ENCODE results near the gene TEX52.

TEX52 gene

DNA sequence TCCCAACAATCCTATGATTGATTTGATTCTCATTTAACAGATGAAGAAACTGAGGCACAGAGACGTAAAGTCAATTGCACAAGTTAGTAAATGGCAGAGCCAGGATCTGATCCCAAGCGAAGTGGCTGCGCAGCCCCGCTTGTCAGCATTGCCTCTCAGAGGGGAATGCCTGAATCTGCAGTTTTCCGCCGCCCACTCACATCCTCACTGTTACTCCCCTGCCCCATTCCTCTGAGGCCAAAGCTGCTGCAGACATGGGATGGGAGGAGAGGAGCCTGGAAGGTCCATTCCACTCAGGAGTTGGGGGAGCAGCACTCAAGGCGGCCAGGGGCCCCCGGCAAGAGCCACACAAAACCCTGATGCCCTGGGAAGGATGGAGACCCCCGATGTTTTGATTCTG, 23.0 kb downstream of the TEX52 start:
- no peak for DNase-seq (ENCODE audit: low read depth in 2 of 3, low spot score in 1 of 3)

GRCh38 chr12:2833327-2833726, 23.5 kb downstream of the TEX52 start:
- no peak for DNase-seq (ENCODE audit: low read depth in 2 of 3, low spot score in 1 of 3)

GRCh38 chr12:2832550-2833127, 24.2 kb downstream of the TEX52 start:
- no peak for DNase-seq (ENCODE audit: low read depth in 2 of 3, low spot score in 1 of 3)

- DNase-seq (ENCODE audit: low read depth in 2 of 3, low spot score in 1 of 3): no peak
Measured at GRCh38 chr12:2829275-2829674, 27.6 kb downstream of the TEX52 start.

GRCh38 chr12:2826721-2827515, 29.9 kb downstream of the TEX52 start:
- DNase-seq (ENCODE audit: low read depth in 2 of 3, low spot score in 1 of 3): no peak

GRCh38 chr12:2826036-2826435, 30.8 kb downstream of the TEX52 start:
- no peak for DNase-seq (ENCODE audit: low read depth in 2 of 3, low spot score in 1 of 3)

DNA sequence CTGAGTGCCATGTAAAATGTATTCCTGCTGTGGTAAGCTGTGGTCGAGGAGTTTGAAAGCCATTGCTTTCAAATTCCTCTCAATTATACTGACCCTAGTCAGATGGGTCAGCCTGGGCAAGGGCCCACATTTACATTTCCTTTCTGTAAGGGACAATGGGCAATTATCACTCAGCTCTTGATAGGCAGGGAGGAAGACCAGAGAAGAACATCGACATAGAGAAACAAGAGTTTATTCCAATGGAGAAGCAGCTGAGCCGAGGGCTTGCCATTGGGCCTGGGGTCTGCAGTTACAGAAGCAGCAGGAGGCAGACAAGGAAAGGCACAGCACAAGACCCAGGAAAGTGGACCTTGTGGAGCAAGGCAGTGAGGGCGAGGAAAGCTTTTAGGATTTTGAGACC, 31.7 kb downstream of the TEX52 start:
- no peak for DNase-seq (ENCODE audit: low read depth in 2 of 3, low spot score in 1 of 3)

GRCh38 chr12:2824541-2824940, 32.3 kb downstream of the TEX52 start:
- DNase-seq (ENCODE audit: low read depth in 2 of 3, low spot score in 1 of 3): no peak

GRCh38 chr12:2823483-2823882, 33.4 kb downstream of the TEX52 start:
- DNase-seq (ENCODE audit: low read depth in 2 of 3, low spot score in 1 of 3): no peak

- no peak for DNase-seq (ENCODE audit: low read depth in 2 of 3, low spot score in 1 of 3)
Measured at GRCh38 chr12:2820432-2820831, 36.4 kb downstream of the TEX52 start.

GRCh38 chr12:2819810-2820209, 37.0 kb downstream of the TEX52 start:
- DNase-seq (ENCODE audit: low read depth in 2 of 3, low spot score in 1 of 3): no peak

GRCh38 chr12:2813214-2814185, 43.3 kb downstream of the TEX52 start:
- DNase-seq (ENCODE audit: low read depth in 2 of 3, low spot score in 1 of 3): peak; percentile 27 to 49 (median 38)

GRCh38 chr12:2812290-2813213, 44.3 kb downstream of the TEX52 start, which contains the start of gene ITFG2:
Gene ITFG2, plus strand, starts transcription at chr12:2812668. Its CDS starts 93 bp downstream, at chr12:2812761.
- peak; percentile 92 to 95 (median 93) for DNase-seq (ENCODE audit: low read depth in 2 of 3, low spot score in 1 of 3)

DNA sequence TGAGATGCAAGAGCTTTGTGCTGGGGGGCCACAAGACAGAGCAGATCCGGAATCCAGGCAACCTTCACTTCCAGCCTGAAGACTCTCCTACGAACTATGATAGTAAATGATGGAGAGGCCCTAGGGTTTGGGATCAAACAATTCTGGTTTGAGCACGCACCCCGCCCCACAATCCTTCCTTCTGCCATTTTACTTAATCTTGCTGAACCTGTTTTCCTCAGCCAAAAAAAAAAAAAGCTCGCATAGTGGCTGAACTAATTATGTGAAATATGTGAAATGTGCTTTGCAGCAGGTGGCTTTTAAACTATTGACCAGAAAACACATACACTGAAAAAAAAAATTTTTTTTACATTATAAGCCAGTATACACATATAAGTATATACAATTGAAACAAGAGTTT, 45.0 kb downstream of the TEX52 start:
- DNase-seq (ENCODE audit: low read depth in 2 of 3, low spot score in 1 of 3): no peak

DNA sequence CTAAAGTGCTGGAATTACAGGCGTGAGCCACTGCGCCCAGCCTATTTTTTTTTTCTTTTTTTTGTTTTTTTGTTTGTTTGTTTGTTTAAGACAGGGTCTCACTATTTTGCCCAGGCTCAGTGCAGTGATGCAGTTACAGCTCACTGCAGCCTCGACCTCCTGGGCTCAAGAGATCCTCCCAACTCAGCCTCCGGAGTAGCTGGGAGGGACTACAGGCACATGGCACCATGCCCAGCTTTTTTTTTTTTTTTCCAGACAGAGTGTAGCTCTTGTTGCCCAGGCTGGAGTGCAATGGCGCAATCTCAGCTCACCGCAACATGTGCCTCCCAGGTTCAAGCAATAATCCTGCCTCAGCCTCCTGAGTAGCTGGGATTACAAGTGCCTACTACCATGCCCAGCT, 50.1 kb downstream of the TEX52 start:
- no peak for DNase-seq (ENCODE audit: low read depth in 2 of 3, low spot score in 1 of 3)

DNA sequence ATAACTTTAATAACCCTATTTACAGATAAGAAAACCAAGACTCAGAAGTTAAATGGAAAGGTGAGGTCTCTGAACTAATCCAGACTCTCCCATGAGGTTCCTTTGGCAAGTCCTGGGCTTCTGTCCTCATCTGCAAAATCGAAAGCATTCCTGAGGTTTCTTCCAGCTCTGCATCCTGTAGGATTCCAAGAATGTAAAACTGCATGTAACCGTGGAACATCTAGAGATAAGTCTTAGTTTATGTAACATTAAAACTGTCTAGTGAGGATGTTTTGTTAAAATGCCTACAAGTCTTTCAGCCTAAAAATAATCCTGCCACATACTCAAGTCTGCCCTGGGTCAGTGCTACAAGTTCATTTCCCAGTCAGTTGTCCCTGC, 51.7 kb downstream of the TEX52 start:
- DNase-seq (ENCODE audit: low read depth in 2 of 3, low spot score in 1 of 3): no peak

DNA sequence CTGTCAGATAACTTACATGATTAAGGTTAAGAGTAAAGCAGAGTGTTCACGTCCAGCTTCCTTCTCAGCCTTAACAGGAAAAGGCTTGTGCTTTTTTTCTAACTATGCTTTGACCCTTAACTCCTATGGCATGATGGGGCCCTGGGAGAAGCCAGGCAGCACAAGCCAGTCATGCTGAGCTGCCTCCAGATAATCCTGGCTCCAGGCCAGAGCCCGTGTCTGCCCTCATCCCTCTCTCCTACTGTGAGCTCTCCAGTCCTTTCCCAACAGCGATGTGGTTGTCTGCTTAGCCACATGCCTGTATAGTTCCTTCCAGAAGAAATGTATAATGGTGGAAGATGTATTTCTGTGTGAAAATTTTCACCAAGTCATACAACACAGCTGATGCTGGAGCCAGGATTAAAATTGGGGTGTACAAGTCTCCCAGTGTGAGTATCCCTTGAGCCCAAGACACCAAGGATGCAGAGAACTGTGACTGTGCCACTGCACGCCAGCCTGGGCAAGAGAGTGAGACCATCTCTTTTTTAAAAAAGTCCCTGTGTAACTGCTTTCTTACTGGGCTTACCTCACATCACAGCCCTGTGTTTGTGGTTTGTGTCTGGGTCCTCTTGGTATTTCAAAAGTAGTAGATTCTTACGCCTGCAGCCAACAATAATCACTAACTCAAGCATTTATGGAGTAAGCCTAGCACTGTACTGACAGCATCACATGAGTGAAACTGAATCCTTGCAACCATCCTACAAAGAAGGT, 52.3 kb downstream of the TEX52 start:
- DNase-seq (ENCODE audit: low read depth in 2 of 3, low spot score in 1 of 3): no peak

GRCh38 chr12:2803635-2804392, 53.0 kb downstream of the TEX52 start:
- DNase-seq (ENCODE audit: low read depth in 2 of 3, low spot score in 1 of 3): no peak

Measured in stimulated activated CD4-positive, alpha-beta T cell treated with anti-CD3 and anti-CD28 coated beads, Interleukin-12 subunit alpha, Interleukin-12 subunit beta, amount 100 ng/mL, for 48 hours (primary cell).